ENCODE results near the gene MAN2B1.
"Not testable (repeated sequence)": the region's sequence is repeated elsewhere in the genome, so short reads cannot be mapped to it uniquely, and the experiment has no call there.

MAN2B1 gene

DNA sequence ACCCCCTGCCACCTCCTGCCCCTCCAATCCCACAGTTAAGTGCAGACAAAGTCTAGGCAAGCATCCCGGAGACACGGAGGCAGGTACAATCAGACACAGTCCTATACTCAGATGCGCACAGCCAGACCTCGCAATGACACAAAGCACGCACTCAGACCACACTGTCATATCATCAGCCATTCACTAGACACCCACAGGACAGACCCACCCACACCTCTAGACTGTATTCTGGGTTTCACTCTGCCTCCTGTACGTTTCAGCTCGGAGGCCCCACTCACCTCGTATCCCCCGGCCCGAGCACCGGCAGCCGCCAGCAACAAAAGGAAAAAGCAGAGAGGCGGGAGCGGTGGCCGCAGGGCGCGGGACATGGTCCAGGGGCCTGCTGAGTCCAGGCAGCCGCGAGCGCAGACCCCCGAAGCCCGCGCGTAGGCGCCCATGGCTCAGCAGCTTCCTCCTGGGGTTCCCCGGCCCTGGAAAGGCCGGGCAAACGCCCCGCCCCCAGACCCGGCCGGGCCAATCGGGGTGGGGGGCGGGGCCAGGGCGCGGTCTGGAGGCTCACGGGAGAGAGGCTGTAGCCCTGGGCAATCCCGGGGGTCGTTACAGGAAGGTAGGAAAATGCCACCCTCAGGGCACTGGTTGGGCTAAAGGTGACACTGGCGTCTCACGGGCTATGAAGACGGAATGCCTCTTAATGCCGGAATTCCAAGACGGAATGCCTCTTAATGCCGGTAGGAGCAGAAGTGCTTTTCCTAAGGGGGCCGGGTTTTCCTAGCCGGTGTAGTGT, at the start of gene MAN2B1, which contains the start of gene WDR83:
MAN2B1 (minus strand) TSS at position 478 of the 784 bp plus-strand sequence; CDS start at position 437, 41 bp downstream.
WDR83 (plus strand) TSS at position 543 of the 784 bp plus-strand sequence. CDS start 2,984 bp downstream, outside the sequence.
- DNase-seq (ENCODE audit: low read depth in 1 of 2, low spot score in 1 of 2), result peak; percentile 67 to 81

- no peak for DNase-seq (ENCODE audit: low read depth in 1 of 2, low spot score in 1 of 2)
These were observed 49.4 kb upstream of the MAN2B1 start for GRCh38 chr19:12715929-12716328.

DNA sequence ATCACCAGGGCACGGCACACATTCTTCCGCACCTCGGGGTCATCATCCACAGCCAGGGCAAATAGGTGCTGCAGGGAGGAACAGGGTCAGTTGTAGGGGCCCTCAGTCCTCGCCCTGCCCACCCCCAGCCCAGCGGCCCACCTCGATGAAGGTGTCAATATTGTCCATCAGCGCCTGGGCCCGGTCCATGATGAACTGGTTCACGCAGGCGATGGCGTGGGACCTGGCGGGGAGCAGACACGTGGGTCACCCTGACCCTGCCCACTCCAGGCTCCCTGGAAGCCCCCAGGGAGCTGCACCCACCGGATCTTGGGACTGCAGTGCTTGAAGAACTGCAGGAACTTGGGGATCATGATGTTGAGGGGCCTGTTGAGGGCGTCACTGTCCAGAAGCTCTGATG, 48.6 kb upstream of the MAN2B1 start:
- no peak for DNase-seq (ENCODE audit: low read depth in 1 of 2, low spot score in 1 of 2)

DNA sequence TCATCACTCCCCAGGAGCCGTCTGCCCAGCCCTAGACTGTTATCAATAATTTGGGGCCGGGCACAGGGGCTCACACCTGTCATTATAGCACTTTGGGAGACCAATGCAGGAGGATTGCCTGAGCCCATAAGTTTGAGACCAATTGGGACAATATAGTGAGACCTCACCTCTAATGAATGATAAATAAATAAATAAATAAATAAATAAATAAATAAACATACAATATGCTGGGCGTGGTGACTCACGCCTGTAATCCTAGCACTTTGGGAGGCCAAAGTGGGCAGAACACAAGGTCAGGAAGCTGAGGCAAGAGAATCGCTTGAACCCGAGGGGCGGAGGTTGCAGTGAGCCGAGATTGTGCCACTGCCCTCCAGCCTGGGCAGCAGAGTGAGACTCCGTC, 46.8 kb upstream of the MAN2B1 start:
- DNase-seq (ENCODE audit: low read depth in 1 of 2, low spot score in 1 of 2), result not testable (repeated sequence)

GRCh38 chr19:12712077-12712476, 45.5 kb upstream of the MAN2B1 start:
- DNase-seq (ENCODE audit: low read depth in 1 of 2, low spot score in 1 of 2), result not testable (repeated sequence)

DNA sequence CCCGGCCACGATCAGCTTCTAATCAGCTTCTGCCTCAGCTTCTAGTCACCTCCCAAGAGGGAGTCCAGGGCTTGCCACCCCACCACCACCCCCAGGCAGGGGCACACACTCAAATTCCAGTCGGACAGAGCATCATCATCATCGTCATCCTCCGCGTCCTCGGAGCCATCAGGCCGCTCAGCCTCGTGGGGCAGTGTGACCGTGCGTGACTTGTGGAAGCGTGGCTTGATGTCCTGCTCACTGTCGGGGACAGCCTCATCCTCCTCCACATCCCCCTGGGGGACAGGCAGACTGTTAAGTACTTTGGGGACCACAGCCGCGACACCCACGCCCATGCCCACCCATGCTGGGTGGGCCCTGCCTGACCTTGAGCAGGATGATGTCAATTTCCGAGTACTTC, 44.6 kb upstream of the MAN2B1 start:
- no peak for DNase-seq (ENCODE audit: low read depth in 1 of 2, low spot score in 1 of 2)

DNA sequence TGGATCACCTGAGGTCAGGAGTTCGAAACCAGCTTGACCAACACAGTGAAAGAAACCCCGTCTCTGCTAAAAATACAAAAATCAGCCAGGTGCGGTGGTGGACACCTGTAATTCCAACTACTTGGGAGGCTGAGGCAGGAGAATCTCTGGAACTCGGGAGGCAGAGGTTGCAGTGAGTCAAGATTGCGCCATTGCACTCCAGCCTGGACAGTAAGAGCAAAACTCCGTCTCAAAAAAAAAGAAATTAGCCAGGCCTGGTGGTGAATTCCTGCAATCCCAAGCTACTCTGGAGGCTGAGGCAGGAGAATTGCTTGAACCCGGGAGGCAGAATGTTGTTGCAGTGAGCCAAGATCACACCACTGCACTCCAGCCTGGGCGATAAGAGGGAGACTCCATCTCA, 42.1 kb upstream of the MAN2B1 start:
- DNase-seq (ENCODE audit: low read depth in 1 of 2, low spot score in 1 of 2), result no peak

- DNase-seq (ENCODE audit: low read depth in 1 of 2, low spot score in 1 of 2), result no peak
These were observed 39.8 kb upstream of the MAN2B1 start for GRCh38 chr19:12706332-12706718.

GRCh38 chr19:12705654-12706331, 39.3 kb upstream of the MAN2B1 start:
- DNase-seq (ENCODE audit: low read depth in 1 of 2, low spot score in 1 of 2), result no peak

DNA sequence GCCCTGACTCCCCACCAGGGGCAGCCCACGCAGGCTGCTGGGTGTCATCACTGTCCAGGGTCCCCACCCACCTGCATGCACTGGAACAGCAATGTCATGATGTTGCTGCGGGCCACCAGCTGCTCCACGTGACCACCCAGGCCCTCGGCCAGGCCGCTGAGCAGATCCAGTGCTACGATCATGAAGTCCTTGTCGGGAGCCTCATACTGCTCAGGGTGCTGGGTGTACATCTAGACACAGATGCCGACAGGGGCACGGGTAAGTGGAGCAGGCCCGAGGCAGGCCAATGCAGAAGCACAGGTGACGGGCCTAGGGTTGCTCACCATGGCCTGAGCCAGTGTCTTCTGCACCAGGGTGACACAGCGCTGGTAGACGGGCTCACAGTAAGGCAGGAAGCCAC, 38.6 kb upstream of the MAN2B1 start:
- no peak for DNase-seq (ENCODE audit: low read depth in 1 of 2, low spot score in 1 of 2)

DNA sequence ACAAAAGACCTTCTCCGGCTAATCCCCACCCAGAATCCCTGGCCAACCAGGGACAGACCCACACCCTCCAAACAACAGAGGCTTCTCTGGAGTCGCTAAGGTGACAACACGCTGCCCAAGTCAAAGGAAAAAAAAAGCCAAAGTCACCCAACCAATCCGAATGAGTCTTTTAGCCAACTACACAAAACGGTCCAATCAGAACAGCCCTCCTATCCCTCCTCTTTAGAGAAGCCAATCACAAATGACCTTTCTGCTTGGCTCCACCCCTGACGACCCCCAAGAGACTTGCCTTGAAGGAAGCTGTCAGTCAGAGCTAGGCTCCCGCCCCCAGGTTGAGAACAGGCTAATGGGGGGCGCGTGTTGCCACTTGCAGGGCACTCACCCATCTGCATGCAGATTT, 36.5 kb upstream of the MAN2B1 start:
- DNase-seq (ENCODE audit: low read depth in 1 of 2, low spot score in 1 of 2), result no peak

- no peak for DNase-seq (ENCODE audit: low read depth in 1 of 2, low spot score in 1 of 2)
These were observed 35.2 kb upstream of the MAN2B1 start for GRCh38 chr19:12701596-12702282.

DNA sequence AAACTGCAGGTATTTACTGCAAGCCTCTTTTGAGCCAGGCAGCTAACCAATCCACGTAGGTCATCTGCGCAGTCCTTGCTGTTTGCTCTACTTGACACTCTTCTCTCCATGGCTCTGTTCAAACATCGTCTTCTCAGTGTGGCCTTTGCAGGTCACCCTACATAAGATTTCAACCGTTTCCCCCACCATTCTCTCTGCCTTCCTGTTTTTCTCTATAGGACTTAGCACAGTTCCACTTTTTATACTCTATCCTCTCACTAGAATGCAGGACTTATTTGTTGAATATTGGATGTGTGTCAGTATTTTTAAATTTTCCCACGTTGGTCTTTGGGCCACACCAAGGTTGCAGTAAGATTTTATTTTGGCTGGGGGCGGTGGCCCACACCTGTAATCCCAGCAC, 31.6 kb upstream of the MAN2B1 start:
- DNase-seq (ENCODE audit: low read depth in 1 of 2, low spot score in 1 of 2), result no peak

DNA sequence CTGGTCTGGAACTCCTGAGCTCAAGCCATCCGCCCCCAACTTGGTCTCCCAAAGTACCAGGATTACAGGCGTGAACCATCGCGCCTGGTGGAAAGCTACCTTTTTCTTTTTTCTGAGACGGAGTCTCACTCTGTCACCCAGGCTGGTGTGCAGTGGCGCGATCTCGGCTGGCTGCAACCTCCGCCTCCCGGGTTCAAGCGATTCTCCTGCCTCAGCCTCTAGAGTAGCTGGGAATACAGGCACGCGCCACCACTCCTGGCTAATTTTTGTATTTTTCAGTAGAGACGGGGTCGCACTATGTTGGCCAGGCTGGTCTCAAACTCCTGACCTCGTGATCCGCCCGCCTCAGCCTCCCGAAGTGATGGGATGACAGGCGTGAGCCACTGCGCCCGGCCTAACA, 30.9 kb upstream of the MAN2B1 start:
- DNase-seq (ENCODE audit: low read depth in 1 of 2, low spot score in 1 of 2), result not testable (repeated sequence)

- DNase-seq (ENCODE audit: low read depth in 1 of 2, low spot score in 1 of 2), result peak; percentile 89 to 99
These were observed 30.1 kb upstream of the MAN2B1 start, which contains the start of gene FBXW9 for GRCh38 chr19:12696366-12697335. TSS of gene FBXW9 (minus strand) at chr19:12696631. CDS start at chr19:12696581, 50 bp downstream.

- DNase-seq (ENCODE audit: low read depth in 1 of 2, low spot score in 1 of 2), result peak in 1 of 2 donors; percentile 21
These were observed 29.4 kb upstream of the MAN2B1 start for GRCh38 chr19:12695997-12696365.

GRCh38 chr19:12695514-12695913, 29.0 kb upstream of the MAN2B1 start:
- no peak for DNase-seq (ENCODE audit: low read depth in 1 of 2, low spot score in 1 of 2)

DNA sequence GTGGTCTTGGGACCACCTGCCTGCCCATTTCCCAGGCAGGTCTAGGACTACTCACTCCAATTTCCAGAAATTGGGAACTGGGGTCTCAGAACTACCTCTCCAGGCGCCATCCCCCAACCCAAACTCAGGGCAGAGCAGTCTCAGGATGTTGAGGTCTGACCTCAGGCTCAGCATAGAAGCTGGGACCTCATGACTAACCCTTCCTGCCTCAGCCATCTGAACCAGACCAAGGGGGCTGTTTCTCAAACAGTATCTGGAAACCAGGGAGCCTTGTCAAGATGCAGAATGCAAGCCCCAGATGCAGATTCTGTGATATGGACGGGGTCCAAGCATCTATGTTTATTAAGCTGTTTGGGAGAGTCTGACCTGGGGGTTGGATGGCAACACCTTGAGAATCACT, 28.6 kb upstream of the MAN2B1 start:
- no peak for DNase-seq (ENCODE audit: low read depth in 1 of 2, low spot score in 1 of 2)

GRCh38 chr19:12694641-12695040, 28.1 kb upstream of the MAN2B1 start:
- DNase-seq (ENCODE audit: low read depth in 1 of 2, low spot score in 1 of 2), result no peak

- DNase-seq (ENCODE audit: low read depth in 1 of 2, low spot score in 1 of 2), result no peak
These were observed 26.4 kb upstream of the MAN2B1 start for GRCh38 chr19:12692960-12693359.

All from stimulated activated CD4-positive, alpha-beta T cell treated with anti-CD3 and anti-CD28 coated beads, Interleukin-15, amount 100 ng/mL, for 1 hour (primary cell).